Thyroid gland (tissue), 4 donors: ENCODE data around the gene ASB10. TPM values are rescaled to one million over a fixed set of nuclear protein-coding genes. Genes with fewer than 3 reads are reported as not detected.

Source experiments
- DNase-seq, 2 donors: peaks; one replicate each; pipeline ENCODE4 v3.0.0-alpha.2; 2019
- H3K27ac ChIP-seq, 3 donors: fragments of 200-600 bp; sonication (generic); 1 replicate in 2 of 3; 2 replicates in 1 of 3; pipeline ENCODE4 v1.5.1; 2016 to 2019; ENCODE audit warnings: mild to moderate bottlenecking in 1 of 3, moderate library complexity in 1 of 3
- H3K27me3 ChIP-seq: fragments of 200-600 bp; sonication (generic); one replicate; pipeline ENCODE4 v1.5.1; 2019
- H3K36me3 ChIP-seq, 2 donors: fragments of 200-600 bp; sonication (generic); one replicate each; pipeline ENCODE4 v1.5.1; 2016 to 2019
- H3K4me1 ChIP-seq, 2 donors: fragments of 200-600 bp; sonication (generic); one replicate each; pipeline ENCODE4 v1.5.1; 2017 to 2019
- H3K4me3 ChIP-seq, 3 donors: fragments of 200-600 bp; sonication (generic); replicated peaks in 1 of 3; 1 replicate in 2 of 3; 2 replicates in 1 of 3; pipeline ENCODE4 v1.5.1; 2016; ENCODE audit warnings: mild to moderate bottlenecking in 1 of 3
- H3K9me3 ChIP-seq: fragments of 200-600 bp; sonication (generic); one replicate; pipeline ENCODE4 v1.5.1; 2017
- POLR2A ChIP-seq, 2 donors: fragments of 450-650 bp; IDR thresholded peaks; one replicate each; pipeline ENCODE4 v1.6.1; 2017; ENCODE audit warnings: antibody characterized with exemption in 2 of 2, mild to moderate bottlenecking in 2 of 2, moderate library complexity in 1 of 2
- WGBS, 2 donors: methylation state at CpG; one replicate each; pipeline ENCODE4 v1.1.5; 2017; 5-methylcytosine and 5-hydroxymethylcytosine counted together
- intact Hi-C: fragments of 100-400 bp; cut with DNase I; formaldehyde crosslinking; loops from one replicate; pipeline ENCODE4 v1.15.1; 2023
- total RNA-seq, 4 donors: library from RNA; depleted of rRNA; stranded (reverse); fragments of >200 nt; gene quantifications; one replicate each; pipeline ENCODE4 v1.2.3, GENCODE V29; 2016
- TF ChIP-seq, protein P1 (sequence below), 6 experiments: fragments of 200-600 bp in 3 of 6; fragments of 450-650 bp in 3 of 6; sonication (generic) in 3 of 6; IDR thresholded peaks; one replicate each; pipeline ENCODE4 v1.5.1; 2016 to 2019; ENCODE audit warnings: antibody characterized with exemption in 6 of 6, mild to moderate bottlenecking in 2 of 6, inconsistent platforms in 1 of 6, moderate library complexity in 1 of 6

Gene ASB10
- total RNA-seq, 4 donors from 2014 or later: not detected

DNA sequence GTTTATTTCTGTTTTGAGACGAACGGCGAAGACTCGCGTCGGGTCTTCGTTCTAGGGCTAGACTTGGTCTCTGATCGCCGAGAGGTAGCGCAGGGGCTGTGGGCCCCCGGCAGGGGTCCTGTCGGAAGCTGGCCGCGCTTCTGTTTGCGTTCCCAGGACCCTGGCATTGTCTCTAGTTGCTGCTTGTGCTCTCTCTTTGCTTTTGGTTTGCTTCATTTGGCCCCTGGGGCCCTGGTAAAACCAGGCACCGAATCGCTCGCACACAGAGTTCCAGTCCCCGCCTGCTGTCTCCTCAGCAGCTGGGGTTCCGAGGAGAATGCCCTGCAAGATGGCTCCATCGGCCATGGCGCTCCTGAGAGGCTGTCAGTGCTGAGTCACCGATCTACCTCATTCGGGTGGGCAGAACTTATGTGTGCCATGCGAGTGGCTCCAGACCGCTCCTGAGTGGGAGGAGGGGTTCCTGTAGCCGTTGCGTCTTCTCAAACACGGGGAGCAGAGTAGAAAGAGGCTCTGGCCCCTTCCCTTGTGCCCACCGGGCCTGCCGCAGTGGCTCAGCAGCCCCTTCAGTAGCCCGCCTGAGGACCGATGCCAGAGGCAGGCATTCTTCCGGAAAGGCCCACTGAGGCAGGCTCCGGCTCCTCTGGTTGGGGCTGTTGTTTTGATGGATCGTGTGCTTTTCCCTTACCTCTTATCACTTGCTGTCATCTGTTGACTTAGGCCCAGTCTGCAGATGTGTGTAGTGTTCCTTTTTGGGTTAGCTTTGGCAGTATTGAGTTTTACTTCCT, 46.1 kb upstream of the ASB10 start:
- WGBS, 2 donors: 5 to 8% methylated on average over 31 to 32 of the region's 36 CpGs
- Histone ChIP-seq H3K36me3 (peaks cover 21 to 26% of the 10 kb centered on the region in 2 donors), H3K27ac (peak overlapping the region; percentile 45 to 79 (median 56)), H3K4me3 (peak overlapping the region; percentile 75 to 96 (median 94)), H3K4me1 (peaks cover 8 to 20% of the 10 kb centered on the region in 2 donors), H3K27me3 (no peaks in the 10 kb centered on the region), H3K9me3 (no peaks in the 10 kb centered on the region)
- DNase-seq: peak; percentile 69 to 70
- intact Hi-C loops: no loop called here
- TF ChIP-seq, protein P1, sequence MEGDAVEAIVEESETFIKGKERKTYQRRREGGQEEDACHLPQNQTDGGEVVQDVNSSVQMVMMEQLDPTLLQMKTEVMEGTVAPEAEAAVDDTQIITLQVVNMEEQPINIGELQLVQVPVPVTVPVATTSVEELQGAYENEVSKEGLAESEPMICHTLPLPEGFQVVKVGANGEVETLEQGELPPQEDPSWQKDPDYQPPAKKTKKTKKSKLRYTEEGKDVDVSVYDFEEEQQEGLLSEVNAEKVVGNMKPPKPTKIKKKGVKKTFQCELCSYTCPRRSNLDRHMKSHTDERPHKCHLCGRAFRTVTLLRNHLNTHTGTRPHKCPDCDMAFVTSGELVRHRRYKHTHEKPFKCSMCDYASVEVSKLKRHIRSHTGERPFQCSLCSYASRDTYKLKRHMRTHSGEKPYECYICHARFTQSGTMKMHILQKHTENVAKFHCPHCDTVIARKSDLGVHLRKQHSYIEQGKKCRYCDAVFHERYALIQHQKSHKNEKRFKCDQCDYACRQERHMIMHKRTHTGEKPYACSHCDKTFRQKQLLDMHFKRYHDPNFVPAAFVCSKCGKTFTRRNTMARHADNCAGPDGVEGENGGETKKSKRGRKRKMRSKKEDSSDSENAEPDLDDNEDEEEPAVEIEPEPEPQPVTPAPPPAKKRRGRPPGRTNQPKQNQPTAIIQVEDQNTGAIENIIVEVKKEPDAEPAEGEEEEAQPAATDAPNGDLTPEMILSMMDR (IDR thresholded peaks at IDR 0.05): no peak
- peak in 1 of 2 donors; percentile 43 for TF ChIP-seq POLR2A (IDR thresholded peaks at IDR 0.05)

DNA sequence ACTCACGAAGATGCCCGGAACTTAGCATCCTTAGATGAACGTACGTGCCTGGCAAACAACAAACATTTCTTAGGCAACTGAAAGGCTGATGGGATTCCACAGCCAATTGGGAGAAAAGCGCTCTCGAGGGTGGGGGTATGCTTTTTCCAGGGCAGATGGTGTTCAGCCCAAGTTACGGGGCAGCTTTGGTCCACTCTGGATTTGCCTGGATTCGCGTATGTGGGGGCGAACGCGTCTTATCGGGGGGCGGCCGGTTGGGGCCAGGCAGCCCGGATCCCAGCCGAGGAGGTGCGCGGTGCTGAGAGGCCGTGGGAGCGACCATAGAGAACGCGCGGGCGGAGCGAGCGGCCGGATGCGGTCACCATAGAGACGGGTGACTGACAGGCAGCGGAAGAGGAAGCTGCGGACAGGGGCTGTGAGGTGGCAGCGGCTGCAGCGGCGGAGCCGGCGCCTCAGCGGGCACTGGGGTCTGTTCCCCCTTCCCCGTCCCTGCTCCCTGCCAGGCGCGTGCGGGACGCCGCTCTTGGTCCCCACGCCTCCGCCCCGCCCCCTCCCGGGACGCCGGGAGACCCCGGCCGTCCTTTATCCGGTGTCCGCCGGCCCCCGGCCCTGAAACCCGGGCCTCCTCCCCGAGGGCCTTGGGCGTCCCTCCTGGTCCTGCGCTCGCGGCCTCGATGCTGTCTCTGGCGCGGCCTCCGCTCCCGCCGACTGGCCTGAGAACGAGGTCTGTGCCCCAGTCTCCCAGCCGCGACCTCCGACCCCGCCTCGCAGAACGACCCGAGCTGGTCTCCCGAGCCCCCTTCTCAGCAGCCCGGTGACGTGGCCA, 45.3 kb upstream of the ASB10 start, which contains the start of gene CHPF2:
Gene CHPF2 (plus strand): TSS at position 393 of the 826 bp plus-strand sequence. CDS start 1,529 bp downstream, outside the sequence.
- peak within 1 kb of the TSS; percentile 45 to 79 (median 56) for H3K27ac ChIP-seq
- peak within 1 kb of the TSS; percentile 75 to 96 (median 94) for H3K4me3 ChIP-seq
- peaks cover 8 to 25% of the 10 kb centered on the region in 2 donors for H3K4me1 ChIP-seq
- 2% methylated on average over 24 to 32 of the region's 79 CpGs for WGBS, 2 donors
- no peaks in the 10 kb centered on the region for H3K9me3 ChIP-seq
- H3K27me3 ChIP-seq: no peaks in the 10 kb centered on the region
- intact Hi-C loops: no loop called here
- peak; percentile 92 for DNase-seq
- H3K36me3 ChIP-seq: peaks cover 13 to 18% of the 10 kb centered on the region in 2 donors
- peak; percentile 20 to 82 for TF ChIP-seq POLR2A (IDR thresholded peaks at IDR 0.05)
- TF ChIP-seq, protein P1 (IDR thresholded peaks at IDR 0.05): no peak

DNA sequence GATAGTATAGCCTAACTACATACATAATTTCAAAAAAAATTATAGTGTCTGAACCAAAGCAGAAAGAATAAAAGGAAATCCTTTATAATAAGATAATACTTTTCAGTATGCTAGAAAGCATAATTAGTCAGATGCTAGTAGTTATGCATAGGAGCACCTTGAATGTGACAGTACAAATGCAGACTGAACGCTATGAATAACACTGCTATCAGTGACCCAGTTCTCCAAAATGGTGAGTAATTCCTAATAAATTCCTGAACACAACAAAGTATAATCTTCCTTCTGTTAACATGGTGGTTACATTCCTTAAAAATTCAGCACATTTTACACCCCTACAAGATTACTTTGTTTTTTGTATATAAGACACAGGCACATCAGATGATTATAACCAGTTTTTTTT, 44.0 kb upstream of the ASB10 start:
- H3K27me3 ChIP-seq: no peaks in the 10 kb centered on the region
- intact Hi-C loops: no loop called here
- H3K4me3 ChIP-seq: no peak overlapping the region
- no peak for DNase-seq
- peaks cover 13 to 29% of the 10 kb centered on the region in 2 donors for H3K4me1 ChIP-seq
- H3K9me3 ChIP-seq: no peaks in the 10 kb centered on the region
- peaks cover 8 to 15% of the 10 kb centered on the region in 2 donors for H3K36me3 ChIP-seq
- TF ChIP-seq POLR2A (IDR thresholded peaks at IDR 0.05): no peak
- TF ChIP-seq, protein P1 (IDR thresholded peaks at IDR 0.05): no peak
- WGBS, 2 donors: 73 to 80% methylated on average over 1 of the region's 1 CpG
- H3K27ac ChIP-seq: no peak overlapping the region

DNA sequence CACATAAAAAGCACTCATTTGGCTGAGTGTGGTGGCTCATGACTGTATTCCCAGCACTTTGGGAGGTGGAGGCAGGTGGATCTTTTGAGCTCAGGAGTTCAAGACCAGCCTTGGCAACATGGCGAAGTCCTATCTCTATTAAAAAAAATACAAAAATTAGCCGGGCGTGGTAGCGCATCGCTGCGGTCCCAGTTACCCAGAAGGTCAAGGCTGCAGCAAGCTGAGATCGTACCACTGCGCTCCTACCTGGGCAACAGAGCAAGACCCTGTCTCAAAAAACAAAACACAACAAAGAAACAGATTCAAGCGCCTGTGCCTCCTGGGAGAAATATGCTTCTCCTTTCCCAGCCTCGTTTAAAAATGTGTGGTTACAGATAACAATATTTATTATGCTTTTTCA, 42.2 kb upstream of the ASB10 start:
- H3K4me3 ChIP-seq: no peak overlapping the region
- peaks cover 0 to 6% of the 10 kb centered on the region in 2 donors for H3K36me3 ChIP-seq
- peaks cover 21 to 36% of the 10 kb centered on the region in 2 donors for H3K4me1 ChIP-seq
- no peak for DNase-seq
- WGBS, 2 donors: 90 to 91% methylated on average over 10 of the region's 10 CpGs
- intact Hi-C loops: no loop called here
- no peak overlapping the region for H3K27ac ChIP-seq
- H3K9me3 ChIP-seq: no peaks in the 10 kb centered on the region
- TF ChIP-seq, protein P1 (IDR thresholded peaks at IDR 0.05): no peak
- no peak for TF ChIP-seq POLR2A (IDR thresholded peaks at IDR 0.05)
- no peaks in the 10 kb centered on the region for H3K27me3 ChIP-seq
